Measurements from ENCODE around the gene MINK1. TPM values are rescaled to one million over a fixed set of nuclear protein-coding genes. Genes with fewer than 3 reads are reported as not detected.

The MINK1 gene
- total RNA-seq, 1 experiment from 2014 or later: 28.7 TPM

GRCh38 chr17:4941319-4941610, 108.1 kb downstream of the MINK1 start:
- H2AFZ ChIP-seq (ENCODE audit: low read length): no peak overlapping the region
- peaks cover 17% of the 10 kb centered on the region; the same call in 1 of the 2 replicates for H4K20me1 ChIP-seq (ENCODE audit: insufficient read depth, low read depth, low read length)
- peak overlapping the region; percentile 94 for H3K4me2 ChIP-seq (ENCODE audit: low read depth, low read length, poor library complexity, severe bottlenecking)
- peaks cover 32% of the 10 kb centered on the region for H3K36me3 ChIP-seq (ENCODE audit: insufficient read depth, low read length)
- DNase-seq: no peak
- no peaks in the 10 kb centered on the region for H3K27me3 ChIP-seq (ENCODE audit: low read length)
- H3K79me2 ChIP-seq (ENCODE audit: low read length): peaks cover 65% of the 10 kb centered on the region
- peak overlapping the region; percentile 78 for H3K4me3 ChIP-seq (ENCODE audit: low read length)
- H3K9me2 ChIP-seq (replicated peaks; ENCODE audit: insufficient read depth, low read length): no peaks in the 10 kb centered on the region
- no peaks in the 10 kb centered on the region for H3K9me3 ChIP-seq (ENCODE audit: low read length)
- H3K9ac ChIP-seq (ENCODE audit: low read length): peak overlapping the region; percentile 95
- H3K27ac ChIP-seq (ENCODE audit: low read length): peak overlapping the region; percentile 91
- H3K4me1 ChIP-seq (ENCODE audit: low read length): peaks cover 60% of the 10 kb centered on the region

- H3K4me1 ChIP-seq (ENCODE audit: low read length): peaks cover 67% of the 10 kb centered on the region
- H2AFZ ChIP-seq (ENCODE audit: low read length): no peak overlapping the region
- no peaks in the 10 kb centered on the region for H3K27me3 ChIP-seq (ENCODE audit: low read length)
- H4K20me1 ChIP-seq (ENCODE audit: insufficient read depth, low read depth, low read length): peaks cover 32% of the 10 kb centered on the region
- 0 out of 2 replicates have a peak overlapping the region, but pooled peaks have one; percentile 78 for H3K4me3 ChIP-seq (ENCODE audit: low read length)
- DNase-seq: no peak
- H3K9me3 ChIP-seq (ENCODE audit: low read length): no peaks in the 10 kb centered on the region
- H3K9ac ChIP-seq (ENCODE audit: low read length): peak overlapping the region; percentile 95; the same call in 1 of the 2 replicates
- H3K79me2 ChIP-seq (ENCODE audit: low read length): peaks cover 70% of the 10 kb centered on the region
- H3K27ac ChIP-seq (ENCODE audit: low read length): peak overlapping the region; percentile 91; the same call in 1 of the 2 replicates
- H3K9me2 ChIP-seq (replicated peaks; ENCODE audit: insufficient read depth, low read length): no peaks in the 10 kb centered on the region
- H3K36me3 ChIP-seq (ENCODE audit: insufficient read depth, low read length): peaks cover 42% of the 10 kb centered on the region
- H3K4me2 ChIP-seq (ENCODE audit: low read depth, low read length, poor library complexity, severe bottlenecking): peak overlapping the region; percentile 94
Measured at GRCh38 chr17:4942760-4943508, 109.8 kb downstream of the MINK1 start.

- Histone ChIP-seq H3K4me1 (ENCODE audit: low read length) (peaks cover 61% of the 10 kb centered on the region), H3K9me2 (replicated peaks; ENCODE audit: insufficient read depth, low read length) (no peaks in the 10 kb centered on the region), H3K36me3 (ENCODE audit: insufficient read depth, low read length) (peaks cover 35% of the 10 kb centered on the region), H3K4me3 (ENCODE audit: low read length) (peak overlapping the region; percentile 20; the same call in 1 of the 2 replicates), H3K79me2 (ENCODE audit: low read length) (peaks cover 61% of the 10 kb centered on the region), H3K4me2 (ENCODE audit: low read depth, low read length, poor library complexity, severe bottlenecking) (peak overlapping the region; percentile 98), H3K27ac (ENCODE audit: low read length) (peak overlapping the region; percentile 98), H4K20me1 (ENCODE audit: insufficient read depth, low read depth, low read length) (peaks cover 35% of the 10 kb centered on the region), H2AFZ (ENCODE audit: low read length) (no peak overlapping the region), H3K9ac (ENCODE audit: low read length) (peak overlapping the region; percentile 100), H3K9me3 (ENCODE audit: low read length) (no peaks in the 10 kb centered on the region), H3K27me3 (ENCODE audit: low read length) (no peaks in the 10 kb centered on the region)
- peak; percentile 87 for DNase-seq
Measured at GRCh38 chr17:4944163-4944553, 111.0 kb downstream of the MINK1 start.

GRCh38 chr17:4944554-4945175, 111.5 kb downstream of the MINK1 start:
- Histone ChIP-seq H4K20me1 (ENCODE audit: insufficient read depth, low read depth, low read length) (peaks cover 35% of the 10 kb centered on the region), H3K27ac (ENCODE audit: low read length) (peak overlapping the region; percentile 98), H3K9ac (ENCODE audit: low read length) (peak overlapping the region; percentile 100), H3K4me2 (ENCODE audit: low read depth, low read length, poor library complexity, severe bottlenecking) (peak overlapping the region; percentile 98), H3K4me3 (ENCODE audit: low read length) (peak overlapping the region; percentile 20; the same call in 1 of the 2 replicates), H3K36me3 (ENCODE audit: insufficient read depth, low read length) (peaks cover 35% of the 10 kb centered on the region), H3K79me2 (ENCODE audit: low read length) (peaks cover 56% of the 10 kb centered on the region), H3K4me1 (ENCODE audit: low read length) (peaks cover 64% of the 10 kb centered on the region), H3K9me3 (ENCODE audit: low read length) (no peaks in the 10 kb centered on the region), H3K9me2 (replicated peaks; ENCODE audit: insufficient read depth, low read length) (no peaks in the 10 kb centered on the region), H3K27me3 (ENCODE audit: low read length) (no peaks in the 10 kb centered on the region), H2AFZ (ENCODE audit: low read length) (no peak overlapping the region)
- peak; percentile 81 for DNase-seq

GRCh38 chr17:4945176-4945943, 112.2 kb downstream of the MINK1 start:
- DNase-seq: peak; percentile 83
- Histone ChIP-seq H3K79me2 (ENCODE audit: low read length) (peaks cover 56% of the 10 kb centered on the region), H3K36me3 (ENCODE audit: insufficient read depth, low read length) (peaks cover 35% of the 10 kb centered on the region), H4K20me1 (ENCODE audit: insufficient read depth, low read depth, low read length) (peaks cover 35% of the 10 kb centered on the region), H3K27me3 (ENCODE audit: low read length) (no peaks in the 10 kb centered on the region), H3K4me2 (ENCODE audit: low read depth, low read length, poor library complexity, severe bottlenecking) (peak overlapping the region; percentile 98), H3K9me3 (ENCODE audit: low read length) (no peaks in the 10 kb centered on the region), H3K4me3 (ENCODE audit: low read length) (peak overlapping the region; percentile 37; the same call in 1 of the 2 replicates), H3K9me2 (replicated peaks; ENCODE audit: insufficient read depth, low read length) (no peaks in the 10 kb centered on the region), H3K9ac (ENCODE audit: low read length) (peak overlapping the region; percentile 100), H3K4me1 (ENCODE audit: low read length) (peaks cover 69% of the 10 kb centered on the region), H3K27ac (ENCODE audit: low read length) (peak overlapping the region; percentile 98), H2AFZ (ENCODE audit: low read length) (no peak overlapping the region)

- H3K9me3 ChIP-seq (ENCODE audit: low read length): no peaks in the 10 kb centered on the region
- peaks cover 56% of the 10 kb centered on the region for H3K79me2 ChIP-seq (ENCODE audit: low read length)
- H3K4me3 ChIP-seq (ENCODE audit: low read length): peak overlapping the region; percentile 99
- H3K4me1 ChIP-seq (ENCODE audit: low read length): peaks cover 74% of the 10 kb centered on the region
- H3K36me3 ChIP-seq (ENCODE audit: insufficient read depth, low read length): peaks cover 35% of the 10 kb centered on the region
- no peak for DNase-seq
- peak overlapping the region; percentile 100 for H3K9ac ChIP-seq (ENCODE audit: low read length)
- H3K27me3 ChIP-seq (ENCODE audit: low read length): no peaks in the 10 kb centered on the region
- peaks cover 35% of the 10 kb centered on the region for H4K20me1 ChIP-seq (ENCODE audit: insufficient read depth, low read depth, low read length)
- H3K27ac ChIP-seq (ENCODE audit: low read length): peak overlapping the region; percentile 98
- H3K4me2 ChIP-seq (ENCODE audit: low read depth, low read length, poor library complexity, severe bottlenecking): peak overlapping the region; percentile 98
- H3K9me2 ChIP-seq (replicated peaks; ENCODE audit: insufficient read depth, low read length): no peaks in the 10 kb centered on the region
- no peak overlapping the region for H2AFZ ChIP-seq (ENCODE audit: low read length)
Measured at GRCh38 chr17:4945944-4946280, 112.8 kb downstream of the MINK1 start.

- no peak for DNase-seq
- peaks cover 35% of the 10 kb centered on the region for H4K20me1 ChIP-seq (ENCODE audit: insufficient read depth, low read depth, low read length)
- no peaks in the 10 kb centered on the region for H3K9me3 ChIP-seq (ENCODE audit: low read length)
- peak overlapping the region; percentile 98 for H3K27ac ChIP-seq (ENCODE audit: low read length)
- no peak overlapping the region for H2AFZ ChIP-seq (ENCODE audit: low read length)
- no peaks in the 10 kb centered on the region for H3K27me3 ChIP-seq (ENCODE audit: low read length)
- peak overlapping the region; percentile 99 for H3K4me3 ChIP-seq (ENCODE audit: low read length)
- peaks cover 78% of the 10 kb centered on the region for H3K4me1 ChIP-seq (ENCODE audit: low read length)
- H3K4me2 ChIP-seq (ENCODE audit: low read depth, low read length, poor library complexity, severe bottlenecking): peak overlapping the region; percentile 98
- H3K9me2 ChIP-seq (replicated peaks; ENCODE audit: insufficient read depth, low read length): no peaks in the 10 kb centered on the region
- H3K9ac ChIP-seq (ENCODE audit: low read length): peak overlapping the region; percentile 100
- peaks cover 55% of the 10 kb centered on the region for H3K79me2 ChIP-seq (ENCODE audit: low read length)
- peaks cover 35% of the 10 kb centered on the region for H3K36me3 ChIP-seq (ENCODE audit: insufficient read depth, low read length)
Measured at GRCh38 chr17:4946312-4946976, 113.3 kb downstream of the MINK1 start.

Measured in Karpas-422 (cell line).